GM18519 (cell line): Measurements from ENCODE around the gene CAMK1G.

Experiments
- ATAC-seq: cut with Tn5 transposase; IDR thresholded peaks from one replicate; pipeline ENCODE4 v1.9.1; 2021; ENCODE audit warnings: mild to moderate bottlenecking, moderate library complexity; ENCODE audit not compliant: unreplicated experiment, low FRiP score

CAMK1G gene

GRCh38 chr1:209595599-209596285 lies 12.2 kb downstream of the CAMK1G start:
- no peak for ATAC-seq

DNA sequence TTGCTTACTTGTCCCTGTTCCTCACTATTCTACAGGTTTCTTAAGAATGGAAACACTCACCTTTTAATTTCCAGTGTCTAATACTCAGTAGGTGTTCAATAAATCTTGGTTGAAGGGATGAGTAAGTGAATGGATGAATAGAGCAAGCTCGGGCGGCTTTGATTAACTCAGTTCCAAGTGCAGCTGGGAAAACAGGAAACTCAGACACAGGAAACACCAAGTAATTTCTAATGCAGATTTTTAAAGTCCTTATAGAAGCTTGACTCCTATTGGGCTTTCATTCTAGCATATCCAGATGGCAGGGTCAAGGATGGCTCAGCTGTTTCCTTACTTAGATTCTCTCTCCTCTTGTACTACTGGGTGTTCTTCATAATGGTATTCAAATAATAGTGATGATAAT lies 14.0 kb downstream of the CAMK1G start:
- ATAC-seq, result no peak

DNA sequence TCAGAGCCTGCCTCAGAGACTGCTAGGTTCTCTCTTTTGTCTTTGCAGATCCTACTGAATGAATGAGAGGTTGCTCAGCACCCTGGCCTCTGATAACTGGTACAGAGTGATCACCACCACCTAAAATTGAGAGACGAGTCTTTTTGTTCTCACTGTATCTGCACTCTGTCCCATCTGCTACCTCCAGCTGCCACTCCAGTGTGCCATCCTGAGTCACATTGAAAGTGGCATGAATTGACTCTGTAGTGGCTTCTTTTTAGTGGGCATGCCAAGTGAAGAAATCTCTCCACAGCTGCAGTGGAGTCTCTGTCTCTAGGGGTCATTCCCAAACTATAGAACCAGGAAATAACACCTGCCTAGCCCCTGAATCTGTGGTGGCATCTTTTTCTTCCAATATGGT lies 14.7 kb downstream of the CAMK1G start:
- no peak for ATAC-seq

GRCh38 chr1:209600541-209600940 lies 17.0 kb downstream of the CAMK1G start:
- ATAC-seq, result no peak

DNA sequence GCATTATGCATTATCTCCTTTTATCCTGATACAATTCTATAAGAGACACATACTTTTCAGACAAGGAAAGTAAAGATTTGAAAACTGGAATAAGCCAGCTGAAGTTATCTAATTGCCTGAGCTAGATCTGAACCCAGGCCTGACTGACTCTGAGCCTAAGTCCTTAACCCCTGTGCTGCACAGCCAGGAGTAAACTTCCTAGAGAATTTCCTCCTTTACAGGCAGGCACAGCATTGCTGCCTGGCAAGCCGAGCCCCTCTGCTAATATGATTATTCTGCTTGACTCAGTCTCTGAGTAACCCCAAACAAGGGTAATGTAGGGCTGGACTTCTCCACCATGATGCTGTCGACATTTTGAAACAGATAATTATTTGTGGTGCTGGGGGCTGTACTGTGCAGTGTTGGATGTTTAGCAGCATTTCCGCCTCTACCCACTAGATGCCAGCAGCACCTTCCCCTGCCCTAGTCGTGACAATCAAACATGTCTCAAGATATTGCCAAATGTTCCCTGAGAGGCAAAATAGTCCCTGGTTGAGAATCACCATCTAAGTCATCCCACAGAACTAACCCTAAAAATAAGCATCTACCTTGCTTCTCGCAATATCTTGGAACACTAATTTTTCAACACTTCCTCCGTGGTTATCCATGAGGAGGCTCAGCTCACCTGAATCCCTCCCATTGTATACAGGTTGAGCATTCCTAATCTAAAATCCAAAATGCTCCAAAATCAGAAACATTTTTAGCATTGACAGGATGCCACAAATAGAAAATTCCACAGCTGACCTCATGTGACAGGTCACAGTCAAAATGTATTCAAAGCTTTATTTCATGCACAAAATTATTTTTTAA lies 18.5 kb downstream of the CAMK1G start:
- ATAC-seq, result no peak

GRCh38 chr1:209603877-209604276 lies 20.4 kb downstream of the CAMK1G start:
- no peak for ATAC-seq

GRCh38 chr1:209607102-209607794 lies 23.7 kb downstream of the CAMK1G start:
- ATAC-seq, result peak; percentile 67

DNA sequence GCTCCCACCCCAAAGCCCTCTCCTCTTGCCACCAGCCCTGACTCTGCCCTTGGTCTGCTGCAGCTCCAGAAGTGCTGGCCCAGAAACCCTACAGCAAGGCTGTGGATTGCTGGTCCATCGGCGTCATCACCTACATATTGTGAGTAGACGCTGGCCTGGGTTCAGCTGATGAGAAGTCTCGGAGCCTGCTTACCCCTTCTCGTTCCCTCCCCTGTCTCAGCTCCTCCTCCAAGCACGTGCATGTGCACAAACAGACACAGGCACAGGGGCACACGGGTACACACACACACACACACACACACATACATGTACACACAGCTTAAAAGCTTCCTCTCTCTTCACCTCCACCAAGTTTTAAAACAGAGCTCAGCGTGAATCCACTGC lies 24.3 kb downstream of the CAMK1G start:
- no peak for ATAC-seq

DNA sequence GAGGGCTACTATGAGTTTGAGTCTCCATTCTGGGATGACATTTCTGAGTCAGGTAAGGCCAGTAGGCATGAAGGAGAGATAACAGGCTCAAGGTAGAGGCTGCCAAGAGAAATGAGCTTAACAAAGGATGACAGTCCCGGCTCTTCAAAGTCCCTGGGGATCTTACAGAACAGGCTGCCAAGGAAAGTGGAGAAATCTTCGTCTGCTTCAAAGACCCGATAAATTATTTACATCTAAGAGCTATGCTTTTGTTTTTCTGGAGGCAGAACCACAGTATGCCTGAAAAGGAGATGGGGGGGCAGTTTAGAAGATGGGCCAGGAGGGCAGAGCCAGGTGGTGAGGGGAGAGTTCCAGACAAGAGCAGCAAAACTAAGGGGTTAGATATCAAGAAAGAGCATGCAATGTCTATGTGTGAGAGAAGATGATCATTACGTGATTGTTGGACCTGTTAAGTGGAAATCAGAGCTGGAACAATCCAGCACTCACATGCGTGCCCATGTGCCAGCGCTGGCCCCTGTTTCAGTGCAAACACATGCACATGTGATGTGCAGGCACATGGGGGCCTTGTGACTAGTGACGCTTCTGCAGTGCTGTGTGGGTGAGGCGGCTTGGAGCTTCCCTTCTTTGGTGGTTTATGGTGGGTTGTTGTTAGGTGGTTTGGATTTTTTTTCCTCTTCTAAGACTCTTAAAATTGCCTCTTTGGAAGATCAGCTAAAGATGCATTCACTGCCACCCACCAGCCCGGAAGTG lies 25.7 kb downstream of the CAMK1G start:
- ATAC-seq, result no peak

GRCh38 chr1:209609791-209610630 lies 26.5 kb downstream of the CAMK1G start:
- ATAC-seq, result no peak

GRCh38 chr1:209610631-209610905 lies 27.1 kb downstream of the CAMK1G start:
- no peak for ATAC-seq

DNA sequence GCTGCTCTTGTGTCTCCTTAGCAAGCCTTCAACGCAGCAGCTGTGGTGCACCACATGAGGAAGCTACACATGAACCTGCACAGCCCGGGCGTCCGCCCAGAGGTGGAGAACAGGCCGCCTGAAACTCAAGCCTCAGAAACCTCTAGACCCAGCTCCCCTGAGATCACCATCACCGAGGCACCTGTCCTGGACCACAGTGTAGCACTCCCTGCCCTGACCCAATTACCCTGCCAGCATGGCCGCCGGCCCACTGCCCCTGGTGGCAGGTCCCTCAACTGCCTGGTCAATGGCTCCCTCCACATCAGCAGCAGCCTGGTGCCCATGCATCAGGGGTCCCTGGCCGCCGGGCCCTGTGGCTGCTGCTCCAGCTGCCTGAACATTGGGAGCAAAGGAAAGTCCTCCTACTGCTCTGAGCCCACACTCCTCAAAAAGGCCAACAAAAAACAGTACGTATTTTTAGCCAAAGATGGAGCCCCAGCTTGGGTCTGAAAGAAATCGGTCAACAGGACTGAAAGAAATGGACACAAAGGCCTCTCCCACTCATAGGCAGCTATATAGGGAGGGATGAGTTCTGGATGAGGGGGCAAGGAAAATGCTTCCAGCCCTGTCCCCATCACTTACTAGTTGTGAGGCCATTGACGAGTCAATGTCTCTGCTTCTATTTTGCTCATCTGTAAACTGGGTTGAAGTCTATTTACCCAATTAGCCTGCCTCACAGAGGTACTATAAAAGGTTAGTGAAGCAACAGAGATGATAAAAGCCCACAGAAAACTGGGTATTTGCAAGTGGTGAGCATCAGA lies 28.5 kb downstream of the CAMK1G start:
- no peak for ATAC-seq

- no peak for ATAC-seq
Measured at GRCh38 chr1:209612646-209613399, 29.3 kb downstream of the CAMK1G start.

- ATAC-seq, result no peak
Measured at GRCh38 chr1:209613400-209614150, 30.1 kb downstream of the CAMK1G start.

- no peak for ATAC-seq
Measured at GRCh38 chr1:209614151-209614420, 30.6 kb downstream of the CAMK1G start.

DNA sequence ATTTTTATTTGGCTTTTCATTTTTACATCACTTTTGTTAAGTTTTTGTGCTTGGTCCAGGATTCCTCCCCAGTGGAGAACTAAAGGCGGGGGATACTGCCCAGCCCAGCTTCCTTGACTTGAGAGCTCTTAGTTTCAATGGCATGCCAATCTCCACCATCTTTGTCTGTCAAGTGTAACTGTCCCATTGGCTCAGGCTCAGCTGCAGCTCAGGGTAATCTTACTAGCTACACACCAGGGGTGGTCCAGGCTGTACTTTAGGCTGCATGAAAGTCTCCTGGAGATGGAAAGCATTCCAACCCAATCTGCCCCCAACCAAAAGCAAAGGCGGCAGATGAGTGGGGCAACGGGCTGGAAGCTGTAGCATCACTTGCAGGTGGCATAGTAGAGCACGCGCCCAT lies 31.4 kb downstream of the CAMK1G start:
- ATAC-seq, result no peak

DNA sequence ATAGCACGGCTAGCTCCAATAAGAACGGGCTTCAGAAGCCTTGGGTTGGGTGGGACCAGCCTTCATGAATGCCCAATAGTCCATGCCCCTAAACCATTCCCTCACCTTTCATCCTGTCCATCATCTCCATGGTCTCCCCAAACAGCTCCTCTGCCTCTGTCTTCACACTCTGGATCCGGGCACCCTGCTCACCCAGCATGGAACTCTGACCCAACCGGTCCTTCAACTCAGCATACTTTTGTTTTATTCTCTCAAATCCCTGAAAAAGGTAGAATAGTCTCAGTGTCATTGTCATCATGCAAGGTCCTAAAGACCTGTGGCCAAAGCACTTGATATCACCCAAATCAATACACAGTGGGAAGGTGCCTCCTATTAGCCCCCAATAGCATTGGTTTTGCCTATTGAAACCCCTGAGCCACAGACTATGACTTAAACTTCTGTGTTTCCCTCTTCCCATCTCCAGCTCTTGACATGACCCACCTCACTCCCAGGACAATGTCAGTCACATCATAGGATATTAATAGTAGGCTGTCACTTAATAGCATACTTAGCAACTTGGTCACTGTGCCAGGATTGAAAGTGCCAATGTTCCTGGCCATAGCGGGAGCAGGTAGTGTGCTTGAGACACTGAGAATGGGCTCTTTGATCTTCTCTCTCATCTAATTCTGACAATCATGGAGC lies 33.0 kb downstream of the CAMK1G start:
- ATAC-seq, result no peak
